NCI-H82 (cell line): ENCODE results near the gene TRPM4.
"Not testable (repeated sequence)": the region's sequence is repeated elsewhere in the genome, so short reads cannot be mapped to it uniquely, and the experiment has no call there.

Source experiments
- DNase-seq: peaks from one replicate; lab custom pipeline; 2025; lab: John Stamatoyannopoulos, UW

Gene TRPM4

DNA sequence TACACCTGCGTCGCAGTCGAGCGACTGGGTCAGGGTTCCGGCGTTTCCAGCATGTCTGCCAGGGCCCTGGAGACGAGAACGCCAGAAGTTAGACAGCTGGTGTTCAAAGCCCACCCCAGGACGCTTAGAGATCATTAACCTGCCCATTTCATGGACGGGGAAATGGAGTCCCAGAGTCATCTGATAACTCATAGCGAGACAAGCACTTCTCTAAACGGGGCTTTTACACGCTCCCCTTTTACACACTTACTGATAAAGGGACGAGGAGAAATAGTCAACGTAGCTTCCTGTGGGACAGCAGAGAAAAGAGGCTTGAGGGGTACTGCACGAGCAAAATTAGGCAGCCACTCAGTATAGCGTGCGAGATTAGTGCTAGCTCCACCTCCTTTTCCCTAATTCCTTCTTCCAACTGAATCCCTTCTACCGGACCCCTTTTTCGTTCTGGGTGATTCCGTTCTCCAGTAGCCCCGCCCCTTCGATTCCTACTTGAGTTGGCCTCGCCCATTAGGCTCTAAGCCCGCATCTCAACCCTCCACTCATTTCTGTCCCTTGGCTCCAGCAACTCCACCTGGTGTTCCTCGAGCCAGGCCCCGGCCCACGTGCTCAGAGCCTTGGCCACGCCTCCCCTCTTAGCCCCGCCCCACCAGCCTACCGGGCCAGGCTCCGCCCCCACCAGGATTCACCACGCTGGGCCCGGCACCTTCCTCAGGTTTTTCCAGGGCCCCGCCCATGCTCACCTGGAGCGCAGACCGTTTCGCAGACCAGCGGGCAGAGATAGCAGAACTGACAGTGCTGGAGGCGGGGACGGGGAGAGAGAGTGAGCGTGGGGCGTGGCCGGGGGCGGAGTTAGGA, 6.1 kb upstream of the TRPM4 start:
- peak; percentile 94 for DNase-seq

DNA sequence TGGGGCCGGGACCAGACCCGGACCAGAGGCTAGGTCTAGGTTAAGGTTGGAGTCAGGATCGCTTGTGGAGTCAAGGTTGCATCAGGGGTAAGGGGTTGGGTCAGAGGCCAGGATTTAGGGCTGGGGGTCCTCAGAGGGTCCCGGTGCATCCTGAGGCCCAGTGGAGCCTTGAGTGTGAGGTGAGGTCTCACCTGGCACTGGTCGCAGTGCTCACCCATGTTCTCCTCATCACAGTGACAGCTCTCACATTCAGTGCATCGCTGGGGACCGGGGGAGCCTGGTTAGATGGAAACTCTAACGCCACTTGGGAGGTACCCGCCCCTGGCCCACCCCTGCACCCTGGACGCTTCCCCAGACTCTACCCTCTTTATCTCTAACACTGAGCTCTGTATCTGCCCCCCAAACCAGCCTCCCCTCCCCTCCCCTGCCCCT, 5.5 kb upstream of the TRPM4 start:
- no peak for DNase-seq

DNA sequence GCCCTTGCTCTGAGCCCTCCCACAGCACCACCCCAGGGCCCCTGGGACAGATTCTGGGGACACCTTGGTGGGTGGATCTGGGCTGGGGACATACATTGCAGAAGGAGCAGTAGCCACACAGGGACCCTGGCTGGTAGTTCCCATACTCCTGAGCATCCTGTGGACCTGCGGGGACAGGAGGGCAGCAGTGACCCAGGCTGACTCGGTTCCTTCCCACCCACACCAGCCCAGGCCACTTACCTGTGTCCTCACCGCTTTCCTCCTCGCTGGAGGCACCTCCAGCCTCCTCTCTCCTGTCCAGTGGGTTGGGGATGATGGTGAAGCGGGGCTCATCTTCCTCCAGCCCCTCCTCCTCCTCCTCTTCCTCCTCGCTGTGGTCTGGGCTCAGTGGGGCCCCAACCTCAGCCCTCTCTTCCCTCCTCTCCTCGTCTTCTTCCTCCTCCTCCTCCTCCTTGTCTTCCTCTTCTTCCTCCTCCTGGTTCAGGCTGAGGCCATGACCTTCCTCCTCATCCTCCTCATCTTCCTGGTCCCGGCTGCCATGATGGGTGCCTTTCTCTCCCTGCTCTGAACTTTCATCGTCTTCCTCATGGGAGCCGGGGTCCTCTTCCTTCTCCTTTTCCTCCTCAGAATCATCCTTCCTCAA, 4.3 kb upstream of the TRPM4 start:
- DNase-seq: no peak

DNA sequence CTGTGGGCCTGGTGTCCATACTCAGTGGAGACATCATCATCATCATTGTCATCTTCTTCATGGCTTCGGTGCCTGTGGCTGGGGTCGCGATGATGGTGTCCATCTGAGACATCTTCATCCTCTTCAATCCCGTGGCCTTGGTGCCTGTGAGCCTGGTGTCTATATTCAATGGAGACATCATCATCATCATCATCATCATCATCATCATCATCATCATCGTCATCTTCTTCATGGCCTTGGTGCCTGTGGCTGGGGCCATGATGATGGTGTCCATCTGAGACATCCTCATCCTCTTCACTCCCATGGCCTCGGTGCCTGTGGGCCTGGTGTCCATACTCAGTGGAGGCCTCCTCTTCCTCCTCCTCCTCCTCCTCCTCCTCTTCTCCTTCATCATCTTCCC, 3.3 kb upstream of the TRPM4 start:
- no peak for DNase-seq

DNA sequence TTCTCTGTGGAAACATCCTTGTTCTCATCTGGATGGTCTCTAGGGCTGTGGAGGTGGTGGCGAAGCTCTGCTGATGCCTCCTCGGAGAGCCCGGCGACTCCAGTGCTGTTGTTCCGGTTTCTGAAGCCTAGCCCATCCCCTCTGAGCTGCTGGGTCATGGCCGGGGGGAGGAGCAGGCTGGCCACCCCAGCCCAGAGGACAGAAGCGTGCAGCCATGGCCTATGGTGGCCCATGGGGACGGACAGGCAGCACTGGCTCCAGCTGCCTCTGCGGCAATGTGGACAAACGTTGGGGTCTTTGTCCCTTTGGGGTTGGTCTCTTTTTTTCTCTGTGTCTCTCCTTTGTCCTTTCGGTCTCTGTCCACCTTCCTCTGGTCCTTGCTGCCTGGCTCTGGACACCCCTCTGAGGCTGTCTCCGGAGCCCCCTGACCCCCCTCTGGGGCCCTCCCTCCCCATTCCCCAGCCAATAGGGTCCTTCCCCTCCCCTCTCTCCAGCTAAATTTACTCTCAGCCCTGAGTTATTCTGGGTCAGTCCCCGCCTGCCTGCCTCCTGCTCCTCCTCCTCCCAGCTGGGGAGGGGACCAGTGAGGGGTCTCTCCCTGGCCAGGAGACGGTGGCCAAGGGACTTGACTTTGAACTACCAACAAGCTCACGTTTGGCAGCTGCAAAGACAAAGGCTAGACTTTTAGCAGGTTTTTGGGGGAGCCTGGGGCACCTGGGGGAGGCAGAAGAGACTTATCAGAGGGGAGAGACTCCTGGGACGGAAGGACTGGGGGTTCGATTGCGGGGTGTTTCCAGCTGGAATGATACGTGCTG, 2.4 kb upstream of the TRPM4 start, which contains the start of gene HRC:
Gene HRC (minus strand): TSS at position 392 of the 815 bp plus-strand sequence. CDS start 159 bp downstream, at position 233.
- no peak for DNase-seq

DNA sequence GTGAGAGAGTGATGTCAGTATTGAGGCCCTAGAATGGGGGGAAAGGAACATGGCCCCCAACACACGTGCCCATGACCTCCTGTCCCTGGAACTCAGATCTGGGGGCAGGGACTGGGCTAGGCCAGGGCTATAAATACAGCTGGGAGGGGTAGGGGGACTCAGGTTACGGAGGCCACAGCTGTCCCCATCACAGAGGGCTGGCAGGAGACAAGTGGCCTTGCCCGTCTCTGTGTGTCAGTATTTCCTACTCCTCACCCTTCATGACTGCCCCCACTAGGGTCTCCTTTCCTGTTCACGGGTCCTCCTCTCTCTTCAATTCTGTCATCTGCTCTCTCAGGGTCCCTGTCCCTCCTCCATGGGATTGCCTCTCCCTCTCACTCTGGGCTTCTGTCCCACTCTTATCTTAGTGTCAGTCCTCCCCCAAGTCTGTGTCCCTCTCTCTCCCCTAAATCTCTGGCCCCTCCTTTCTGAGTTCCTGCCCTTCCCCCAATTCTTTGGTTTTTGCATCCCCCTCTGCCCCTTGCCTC, 1.7 kb upstream of the TRPM4 start:
- peak; percentile 44 for DNase-seq

DNA sequence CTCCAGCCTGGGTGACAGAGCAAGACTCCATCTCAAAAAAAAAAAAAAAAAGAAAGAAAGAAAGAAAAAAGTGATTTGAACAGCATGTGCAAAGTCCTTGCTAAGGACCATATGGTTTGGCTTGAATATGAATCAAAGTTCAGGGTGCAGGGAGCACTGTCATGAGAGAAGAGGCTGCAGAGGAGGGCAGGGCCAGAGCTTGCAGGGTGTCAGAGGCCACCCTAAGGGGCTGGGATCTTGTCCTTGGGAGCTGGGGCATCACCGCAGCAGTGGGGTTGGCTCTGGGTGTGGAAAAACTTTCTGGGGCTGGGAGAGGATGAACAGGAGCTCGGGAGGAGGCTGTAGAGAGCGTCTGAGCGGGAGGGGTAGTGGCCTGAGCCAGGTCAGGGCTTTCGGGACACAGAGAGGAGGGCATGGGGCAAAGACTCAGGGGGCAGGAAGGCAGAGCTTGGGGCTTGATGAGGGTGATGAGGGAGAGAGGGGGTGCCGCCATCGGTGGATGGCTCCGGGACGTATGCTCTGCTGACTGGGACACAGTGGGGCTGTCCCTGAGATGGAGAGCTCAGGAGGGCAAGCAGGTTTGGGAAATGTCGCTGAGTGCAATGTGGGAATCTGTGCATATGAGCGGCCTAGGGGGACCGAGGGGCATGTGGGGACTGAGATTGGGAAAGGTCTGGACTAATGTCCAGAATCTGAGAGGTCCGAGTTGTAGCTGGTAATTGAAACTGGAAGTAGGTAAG, 3.0 kb downstream of the TRPM4 start:
- DNase-seq: no peak

DNA sequence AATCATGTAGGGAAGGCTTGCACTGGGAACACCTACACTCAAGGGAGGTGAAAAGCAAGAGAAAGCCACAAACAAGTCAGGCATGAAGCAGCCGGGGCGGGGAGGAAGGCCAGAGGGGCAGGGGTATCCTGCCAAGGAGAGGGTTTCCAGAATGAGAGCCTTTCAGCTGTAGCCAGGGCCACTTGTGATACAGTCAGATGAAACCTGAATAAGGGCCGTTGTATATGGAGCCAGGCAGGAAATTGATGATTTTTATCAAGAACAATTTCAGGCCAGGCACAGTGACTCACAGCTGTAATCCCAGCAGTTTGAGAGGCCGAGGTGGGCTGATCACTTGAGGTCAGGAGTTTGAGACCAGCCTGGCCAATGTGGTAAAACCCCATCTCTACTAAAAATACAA, 4.4 kb downstream of the TRPM4 start:
- DNase-seq: no peak

DNA sequence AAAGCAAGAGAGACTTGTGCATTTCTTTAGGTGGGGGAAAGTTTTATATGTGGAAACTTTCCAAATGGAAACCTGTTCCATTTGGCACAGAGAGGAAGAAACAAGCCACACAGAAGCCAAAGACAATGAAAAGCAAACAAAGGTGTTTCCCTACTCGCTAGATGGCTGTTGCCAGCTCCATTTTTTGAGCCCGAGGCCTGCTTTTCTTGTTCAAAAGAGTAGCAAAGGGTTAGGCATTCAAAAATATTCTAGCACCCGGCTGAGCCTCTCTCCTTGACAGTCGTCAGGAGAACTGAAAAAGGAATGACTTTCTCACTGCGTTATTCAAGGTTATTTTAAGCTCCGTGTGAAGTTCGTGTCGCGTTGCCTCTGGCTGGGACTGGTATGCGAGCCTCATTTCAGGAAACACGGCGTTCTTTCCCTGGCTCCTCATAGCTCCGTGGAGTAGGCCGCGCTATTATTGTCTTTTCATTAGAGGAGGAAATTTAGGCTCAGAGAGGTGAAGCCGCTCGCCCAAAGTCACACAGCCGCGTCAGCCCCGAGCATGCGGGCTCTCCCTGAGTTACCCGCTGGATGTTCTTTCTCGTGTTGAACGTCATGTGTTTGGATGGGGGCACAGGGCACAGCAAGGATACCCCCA, 7.6 kb downstream of the TRPM4 start:
- DNase-seq: no peak

DNA sequence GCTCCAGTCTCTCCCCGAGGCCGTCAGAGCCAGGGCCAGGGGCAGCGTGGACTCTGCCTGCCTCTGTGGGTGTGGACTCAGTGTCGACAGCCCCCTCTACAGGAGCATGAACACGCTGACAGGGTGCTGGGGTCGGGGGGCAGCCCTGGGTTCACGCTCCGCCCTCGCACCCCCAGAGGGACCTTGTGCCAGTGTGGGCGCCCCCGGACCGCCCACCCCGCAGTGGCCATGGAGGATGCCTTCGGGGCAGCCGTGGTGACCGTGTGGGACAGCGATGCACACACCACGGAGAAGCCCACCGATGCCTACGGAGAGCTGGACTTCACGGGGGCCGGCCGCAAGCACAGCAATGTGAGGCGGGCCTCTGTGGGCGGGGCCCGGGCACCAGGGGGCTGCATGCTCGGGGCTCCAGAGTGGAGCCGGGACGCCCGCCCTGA, 8.3 kb downstream of the TRPM4 start:
- DNase-seq: no peak

DNA sequence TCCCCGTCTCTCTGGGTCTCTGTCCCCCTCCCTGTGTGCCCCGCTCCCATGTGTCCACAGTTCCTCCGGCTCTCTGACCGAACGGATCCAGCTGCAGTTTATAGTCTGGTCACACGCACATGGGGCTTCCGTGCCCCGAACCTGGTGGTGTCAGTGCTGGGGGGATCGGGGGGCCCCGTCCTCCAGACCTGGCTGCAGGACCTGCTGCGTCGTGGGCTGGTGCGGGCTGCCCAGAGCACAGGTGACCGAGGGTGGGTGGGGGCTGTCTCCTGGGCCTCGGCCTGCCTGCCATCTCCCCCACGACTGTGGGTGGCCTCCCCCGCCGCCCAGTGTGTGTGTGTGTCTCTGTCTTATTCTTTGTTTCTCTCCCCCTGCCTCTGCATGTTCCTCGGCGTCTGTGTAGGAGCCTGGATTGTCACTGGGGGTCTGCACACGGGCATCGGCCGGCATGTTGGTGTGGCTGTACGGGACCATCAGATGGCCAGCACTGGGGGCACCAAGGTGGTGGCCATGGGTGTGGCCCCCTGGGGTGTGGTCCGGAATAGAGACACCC, 10.3 kb downstream of the TRPM4 start:
- DNase-seq: no peak

DNA sequence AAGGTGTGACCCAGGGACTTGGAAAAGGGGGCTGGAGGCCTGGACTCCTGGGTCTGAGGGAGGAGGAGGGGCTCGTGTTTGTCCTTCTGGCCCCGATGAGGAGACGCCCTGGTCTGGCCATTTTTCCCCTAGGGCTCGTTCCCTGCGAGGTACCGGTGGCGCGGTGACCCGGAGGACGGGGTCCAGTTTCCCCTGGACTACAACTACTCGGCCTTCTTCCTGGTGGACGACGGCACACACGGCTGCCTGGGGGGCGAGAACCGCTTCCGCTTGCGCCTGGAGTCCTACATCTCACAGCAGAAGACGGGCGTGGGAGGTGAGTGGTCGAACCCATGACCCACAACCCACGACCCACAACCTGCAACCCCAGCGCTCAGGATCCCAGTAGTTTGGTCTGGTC, 10.8 kb downstream of the TRPM4 start:
- DNase-seq: no peak

DNA sequence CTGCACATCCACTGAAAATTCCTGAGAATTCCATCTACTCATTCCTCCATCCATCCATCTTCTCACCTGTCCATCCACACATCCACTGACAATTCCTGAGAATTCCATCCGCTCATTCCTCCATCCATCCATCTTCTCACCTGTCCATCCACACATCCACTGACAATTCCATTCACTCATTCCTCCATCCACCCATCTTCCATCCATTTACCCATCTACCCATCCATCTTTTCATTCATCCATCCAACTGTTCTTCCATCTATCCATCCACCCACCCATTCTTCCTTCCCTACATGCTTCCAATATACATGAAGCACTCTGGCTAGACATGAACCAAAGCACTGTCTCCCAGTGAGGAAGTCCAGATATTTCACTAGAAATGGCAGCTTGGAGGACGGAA, 15.6 kb downstream of the TRPM4 start:
- no peak for DNase-seq

DNA sequence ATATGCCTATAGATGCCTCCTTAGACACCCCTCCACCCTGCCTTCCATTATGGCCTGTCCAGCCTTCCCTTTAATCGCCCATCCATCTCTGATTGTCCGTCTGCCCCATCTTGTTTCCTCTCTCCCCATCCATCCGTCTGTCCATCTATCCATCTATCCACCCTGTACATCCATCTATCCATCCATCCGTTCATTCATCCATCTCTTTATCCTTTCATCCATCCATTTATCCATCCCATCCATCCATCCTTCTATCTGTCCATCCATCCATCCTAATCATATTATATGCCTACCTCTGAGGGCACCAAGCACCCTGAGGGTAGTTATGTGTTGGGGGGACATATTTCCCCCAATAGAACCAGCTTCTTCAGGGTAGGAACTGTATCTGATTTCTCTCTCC, 23.1 kb downstream of the TRPM4 start:
- no peak for DNase-seq

DNA sequence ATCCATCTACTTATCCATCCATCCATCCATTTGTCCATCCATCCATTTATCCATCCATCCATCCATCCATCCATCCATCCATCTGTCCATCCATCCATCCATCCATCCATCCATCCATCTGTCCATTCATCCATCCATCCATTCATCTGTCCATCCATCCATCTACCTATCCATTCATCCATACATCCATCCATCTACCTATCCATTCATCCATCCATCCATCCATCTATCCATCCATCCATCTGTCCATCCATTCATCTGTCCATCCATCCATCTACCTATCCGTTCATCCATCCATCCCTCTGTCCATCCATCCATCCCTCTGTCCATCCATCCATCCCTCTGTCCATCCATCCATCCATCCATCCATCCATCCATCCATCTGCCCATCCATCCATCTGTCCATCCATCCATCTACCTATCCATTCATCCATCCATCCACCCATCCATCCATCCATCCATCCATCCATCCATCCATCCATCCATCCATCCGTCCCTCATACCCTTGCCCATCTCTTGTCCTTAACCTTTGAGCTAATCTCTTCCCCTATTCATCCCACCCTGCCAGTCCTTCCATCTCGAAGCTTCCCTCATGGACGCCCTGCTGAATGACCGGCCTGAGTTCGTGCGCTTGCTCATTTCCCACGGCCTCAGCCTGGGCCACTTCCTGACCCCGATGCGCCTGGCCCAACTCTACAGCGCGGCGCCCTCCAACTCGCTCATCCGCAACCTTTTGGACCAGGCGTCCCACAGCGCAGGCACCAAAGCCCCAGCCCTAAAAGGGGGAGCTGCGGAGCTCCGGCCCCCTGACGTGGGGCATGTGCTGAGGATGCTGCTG, 24.6 kb downstream of the TRPM4 start:
- DNase-seq: not testable (repeated sequence)

DNA sequence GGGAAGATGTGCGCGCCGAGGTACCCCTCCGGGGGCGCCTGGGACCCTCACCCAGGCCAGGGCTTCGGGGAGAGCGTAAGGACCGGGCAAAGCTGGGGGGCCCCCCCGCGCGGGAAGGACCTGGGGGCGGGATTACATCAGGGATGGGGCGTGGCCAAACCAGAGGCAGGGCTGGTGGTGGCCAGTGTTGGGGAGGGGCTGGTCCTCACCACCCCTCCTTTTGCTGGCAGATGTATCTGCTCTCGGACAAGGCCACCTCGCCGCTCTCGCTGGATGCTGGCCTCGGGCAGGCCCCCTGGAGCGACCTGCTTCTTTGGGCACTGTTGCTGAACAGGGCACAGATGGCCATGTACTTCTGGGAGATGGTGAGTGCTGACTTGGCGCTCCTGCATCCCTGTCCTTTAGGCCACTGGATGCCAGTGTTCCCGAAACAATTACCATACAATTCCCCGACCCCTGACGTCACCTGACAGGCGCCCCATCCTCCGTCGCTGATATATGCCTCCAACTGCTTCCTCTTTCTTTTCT, 25.3 kb downstream of the TRPM4 start:
- no peak for DNase-seq

DNA sequence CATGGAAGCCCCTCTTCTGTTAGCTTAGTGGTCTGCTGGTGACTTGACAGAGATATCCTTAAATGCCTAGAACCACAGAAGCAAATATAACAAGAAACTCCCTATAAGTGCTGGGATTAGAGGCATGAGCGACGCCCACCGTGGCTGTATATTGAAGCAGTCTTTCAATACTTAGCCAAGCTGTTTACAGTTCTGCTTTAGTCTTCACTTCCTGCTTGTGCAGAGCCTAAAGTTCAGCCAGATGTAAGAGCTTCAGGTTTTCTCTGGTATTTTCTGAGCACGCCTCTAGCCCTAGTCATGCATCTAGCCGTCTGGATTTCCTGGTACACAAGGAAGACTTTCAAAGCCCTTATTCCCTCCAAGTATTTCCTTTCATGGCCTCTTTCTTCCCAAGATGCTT, 28.5 kb downstream of the TRPM4 start:
- no peak for DNase-seq

DNA sequence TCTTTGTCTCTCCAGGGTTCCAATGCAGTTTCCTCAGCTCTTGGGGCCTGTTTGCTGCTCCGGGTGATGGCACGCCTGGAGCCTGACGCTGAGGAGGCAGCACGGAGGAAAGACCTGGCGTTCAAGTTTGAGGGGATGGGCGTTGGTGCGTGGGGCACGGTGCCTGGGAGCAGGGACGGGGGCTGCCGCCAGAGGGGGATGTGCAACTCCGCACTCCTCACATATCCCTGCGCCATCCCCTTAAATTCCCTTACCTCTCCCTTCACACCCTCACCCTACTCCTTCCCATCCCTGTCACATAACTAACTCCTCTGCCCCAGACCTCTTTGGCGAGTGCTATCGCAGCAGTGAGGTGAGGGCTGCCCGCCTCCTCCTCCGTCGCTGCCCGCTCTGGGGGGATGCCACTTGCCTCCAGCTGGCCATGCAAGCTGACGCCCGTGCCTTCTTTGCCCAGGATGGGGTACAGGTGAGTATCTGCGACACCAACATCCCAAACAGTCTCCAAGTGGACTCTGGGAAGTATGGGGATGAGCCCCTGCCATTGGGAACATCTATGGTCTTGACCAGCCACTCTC, 31.1 kb downstream of the TRPM4 start:
- DNase-seq: no peak

DNA sequence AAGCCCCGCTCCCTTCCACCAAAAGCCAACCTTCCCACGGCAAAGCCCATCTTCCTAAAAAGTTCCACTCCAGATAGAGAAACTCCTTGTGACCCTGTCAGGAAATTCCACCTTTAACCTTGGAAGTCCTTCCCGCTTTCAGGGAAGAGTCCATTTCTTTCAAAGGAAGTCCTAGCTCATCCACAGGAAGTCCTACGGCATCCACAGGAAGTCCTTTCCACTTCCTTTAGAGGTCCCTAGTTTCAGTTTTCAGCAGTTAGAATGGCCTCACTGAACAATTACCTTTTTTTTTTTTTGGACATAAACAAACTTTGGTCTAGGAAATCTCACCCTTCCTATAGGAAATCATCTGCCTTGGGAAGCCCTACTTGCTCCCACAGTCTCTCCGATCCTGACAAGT, 31.7 kb downstream of the TRPM4 start:
- DNase-seq: no peak
